ENCODE results near the gene COIL. TPM values are rescaled to one million over a fixed set of nuclear protein-coding genes. Genes with fewer than 3 reads are reported as not detected.

The COIL gene
- total RNA-seq, 1 experiment from 2014 or later: 31.2 TPM

DNA sequence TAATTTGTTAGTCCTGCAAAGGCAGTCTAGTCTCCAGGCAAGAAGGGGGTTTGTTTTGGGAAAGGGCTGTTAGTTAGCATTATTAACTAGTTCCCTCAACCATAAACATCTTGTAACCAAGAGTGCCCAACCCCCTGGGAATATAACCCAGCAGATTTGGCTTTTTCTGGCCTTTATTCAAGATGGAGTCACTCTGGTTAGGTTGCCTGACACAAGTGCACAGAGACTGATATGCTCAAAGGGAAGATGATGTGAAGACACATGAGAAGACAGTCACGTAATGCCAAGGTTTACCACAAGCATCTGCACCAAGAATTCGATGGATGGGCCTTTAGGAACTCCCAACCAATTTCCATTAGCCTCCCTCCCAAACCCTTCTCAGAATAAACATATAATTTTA is 13.2 kb upstream of the COIL start (continued):
- TF ChIP-seq, protein P1, sequence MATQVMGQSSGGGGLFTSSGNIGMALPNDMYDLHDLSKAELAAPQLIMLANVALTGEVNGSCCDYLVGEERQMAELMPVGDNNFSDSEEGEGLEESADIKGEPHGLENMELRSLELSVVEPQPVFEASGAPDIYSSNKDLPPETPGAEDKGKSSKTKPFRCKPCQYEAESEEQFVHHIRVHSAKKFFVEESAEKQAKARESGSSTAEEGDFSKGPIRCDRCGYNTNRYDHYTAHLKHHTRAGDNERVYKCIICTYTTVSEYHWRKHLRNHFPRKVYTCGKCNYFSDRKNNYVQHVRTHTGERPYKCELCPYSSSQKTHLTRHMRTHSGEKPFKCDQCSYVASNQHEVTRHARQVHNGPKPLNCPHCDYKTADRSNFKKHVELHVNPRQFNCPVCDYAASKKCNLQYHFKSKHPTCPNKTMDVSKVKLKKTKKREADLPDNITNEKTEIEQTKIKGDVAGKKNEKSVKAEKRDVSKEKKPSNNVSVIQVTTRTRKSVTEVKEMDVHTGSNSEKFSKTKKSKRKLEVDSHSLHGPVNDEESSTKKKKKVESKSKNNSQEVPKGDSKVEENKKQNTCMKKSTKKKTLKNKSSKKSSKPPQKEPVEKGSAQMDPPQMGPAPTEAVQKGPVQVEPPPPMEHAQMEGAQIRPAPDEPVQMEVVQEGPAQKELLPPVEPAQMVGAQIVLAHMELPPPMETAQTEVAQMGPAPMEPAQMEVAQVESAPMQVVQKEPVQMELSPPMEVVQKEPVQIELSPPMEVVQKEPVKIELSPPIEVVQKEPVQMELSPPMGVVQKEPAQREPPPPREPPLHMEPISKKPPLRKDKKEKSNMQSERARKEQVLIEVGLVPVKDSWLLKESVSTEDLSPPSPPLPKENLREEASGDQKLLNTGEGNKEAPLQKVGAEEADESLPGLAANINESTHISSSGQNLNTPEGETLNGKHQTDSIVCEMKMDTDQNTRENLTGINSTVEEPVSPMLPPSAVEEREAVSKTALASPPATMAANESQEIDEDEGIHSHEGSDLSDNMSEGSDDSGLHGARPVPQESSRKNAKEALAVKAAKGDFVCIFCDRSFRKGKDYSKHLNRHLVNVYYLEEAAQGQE (IDR thresholded peaks at IDR 0.05; ENCODE audit: low read depth): no peak
- TF ChIP-seq, protein P2, sequence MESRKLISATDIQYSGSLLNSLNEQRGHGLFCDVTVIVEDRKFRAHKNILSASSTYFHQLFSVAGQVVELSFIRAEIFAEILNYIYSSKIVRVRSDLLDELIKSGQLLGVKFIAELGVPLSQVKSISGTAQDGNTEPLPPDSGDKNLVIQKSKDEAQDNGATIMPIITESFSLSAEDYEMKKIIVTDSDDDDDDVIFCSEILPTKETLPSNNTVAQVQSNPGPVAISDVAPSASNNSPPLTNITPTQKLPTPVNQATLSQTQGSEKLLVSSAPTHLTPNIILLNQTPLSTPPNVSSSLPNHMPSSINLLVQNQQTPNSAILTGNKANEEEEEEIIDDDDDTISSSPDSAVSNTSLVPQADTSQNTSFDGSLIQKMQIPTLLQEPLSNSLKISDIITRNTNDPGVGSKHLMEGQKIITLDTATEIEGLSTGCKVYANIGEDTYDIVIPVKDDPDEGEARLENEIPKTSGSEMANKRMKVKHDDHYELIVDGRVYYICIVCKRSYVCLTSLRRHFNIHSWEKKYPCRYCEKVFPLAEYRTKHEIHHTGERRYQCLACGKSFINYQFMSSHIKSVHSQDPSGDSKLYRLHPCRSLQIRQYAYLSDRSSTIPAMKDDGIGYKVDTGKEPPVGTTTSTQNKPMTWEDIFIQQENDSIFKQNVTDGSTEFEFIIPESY (IDR thresholded peaks at IDR 0.05; ENCODE audit: extremely low read depth, insufficient replicate concordance, low read length): no peak
- no peak for TF ChIP-seq POLR2A (IDR thresholded peaks at IDR 0.05; ENCODE audit: borderline replicate concordance, extremely low read depth, insufficient read depth, insufficient read length)
- TF ChIP-seq POLR2AphosphoS5 (IDR thresholded peaks at IDR 0.05; ENCODE audit: low read depth, low read length): no peak
- TF ChIP-seq EZH2 (IDR thresholded peaks at IDR 0.05): no peak
- TF ChIP-seq EZH2phosphoT487 (IDR thresholded peaks at IDR 0.05; ENCODE audit: borderline replicate concordance): no peak
- no peak for TF ChIP-seq SRF (IDR thresholded peaks at IDR 0.05; ENCODE audit: low read depth)
- TF ChIP-seq FOSL1 (IDR thresholded peaks at IDR 0.05; ENCODE audit: low read depth): no peak

DNA sequence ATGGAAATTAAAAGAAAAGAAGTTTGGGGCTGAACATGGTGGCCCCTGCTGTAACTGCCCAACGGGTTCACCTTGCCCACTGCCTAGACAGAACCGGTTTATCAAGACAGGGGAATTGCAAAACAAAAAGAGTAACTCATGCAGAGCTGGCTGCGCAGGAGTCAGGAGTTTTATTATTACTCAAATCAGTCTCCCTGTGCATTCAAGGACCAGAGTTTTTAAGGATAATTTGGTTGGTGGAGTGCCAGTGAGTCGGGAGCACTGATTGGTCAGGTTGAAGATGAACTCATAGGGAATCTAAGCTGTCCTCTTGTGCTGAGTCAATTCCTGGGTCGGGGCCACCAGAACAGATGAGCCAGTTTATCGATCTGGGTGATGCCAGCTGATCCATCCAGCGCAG is 12.7 kb upstream of the COIL start:
- no peaks in the 10 kb centered on the region for H3K27me3 ChIP-seq (ENCODE audit: insufficient read depth, low read length)
- H4K20me1 ChIP-seq (ENCODE audit: insufficient read depth): no peaks in the 10 kb centered on the region
- no peaks in the 10 kb centered on the region for H3K36me3 ChIP-seq (ENCODE audit: control insufficient read depth in 1 of 2, insufficient read depth in 2 of 2, low read length in 2 of 2)
- ATAC-seq (no peak), DNase-seq (ENCODE audit: low read depth, low spot score) (no peak)
- H3K27ac ChIP-seq (ENCODE audit: low read depth, low read length): no peak overlapping the region
- BruUV-seq (replicated peaks): no TSS peak
- intact Hi-C loops (cut with micrococcal nuclease): no loop called here
- no peak overlapping the region for H3K9ac ChIP-seq (ENCODE audit: low read length)
- no peaks in the 10 kb centered on the region for H3K79me2 ChIP-seq (ENCODE audit: insufficient read depth, low read length)
- H3K9me2 ChIP-seq (ENCODE audit: insufficient read depth): no peaks in the 10 kb centered on the region
- no peak overlapping the region for H2AFZ ChIP-seq (ENCODE audit: low read depth, low read length, poor library complexity, severe bottlenecking)
- CTCF ChIA-PET: no interaction called here
- H3K4me1 ChIP-seq (ENCODE audit: control insufficient read depth in 1 of 2, insufficient read depth in 2 of 2, low read length in 2 of 2): peaks cover 6 to 9% of the 10 kb centered on the region in 2 experiments; a peak in 3 of 4 replicates
- H3K4me2 ChIP-seq (ENCODE audit: low read length): no peak overlapping the region
- no peak for TF ChIP-seq YY1 (IDR thresholded peaks at IDR 0.05; ENCODE audit: extremely low read depth, insufficient replicate concordance, low read depth, low read length)
- no peak overlapping the region for H3K4me3 ChIP-seq (replicated peaks in 1 of 2; ENCODE audit: low read depth in 1 of 2, low read length in 2 of 2)
- POLR2A ChIA-PET: no interaction called here
- RAD21 ChIA-PET (ENCODE audit: low non-redundant PET in 1 of 2, low total read pairs in 2 of 2, uncharacterized antibody in 2 of 2, unreplicated experiment in 2 of 2): no interaction called here
- H3K9me3 ChIP-seq (ENCODE audit: control insufficient read depth in 1 of 2, insufficient read depth in 1 of 2, low read depth in 1 of 2, low read length in 2 of 2): no peaks in the 10 kb centered on the region
